GM12865 (cell line): Measurements from ENCODE around the gene DPYSL5.

Experiments
- DNase-seq: peaks from one replicate; pipeline ENCODE4 v3.0.0; 2010; ENCODE audit warnings: low read depth
- H3K4me3 ChIP-seq: 2 replicates; pipeline ENCODE4 v1.5.1; 2011; ENCODE audit warnings: mild to moderate bottlenecking, low read depth, low read length, control low read depth
- CTCF ChIP-seq: IDR thresholded peaks from 2 replicates; pipeline ENCODE4 v1.5.1; 2011; ENCODE audit warnings: low read length, control low read depth, low read depth, inconsistent platforms; ENCODE audit not compliant: insufficient read depth; ENCODE audit errors: missing control alignments

DPYSL5 gene

GRCh38 chr2:26850505-26850904 is 2.6 kb downstream of the DPYSL5 start:
- TF ChIP-seq CTCF: no peak
- no peak for DNase-seq

GRCh38 chr2:26852405-26853306 is 4.7 kb downstream of the DPYSL5 start:
- no peak for TF ChIP-seq CTCF
- no peak overlapping the region for H3K4me3 ChIP-seq
- DNase-seq: no peak

More at GRCh38 chr2:26850505-26850904, 2.6 kb downstream of the DPYSL5 start:
- H3K4me3 ChIP-seq: no peak overlapping the region

GRCh38 chr2:26853751-26854150 is 5.8 kb downstream of the DPYSL5 start:
- no peak for DNase-seq
- H3K4me3 ChIP-seq: no peak overlapping the region

GRCh38 chr2:26854283-26854827 is 6.4 kb downstream of the DPYSL5 start:
- H3K4me3 ChIP-seq: no peak overlapping the region
- no peak for TF ChIP-seq CTCF
- DNase-seq: no peak

More at GRCh38 chr2:26853751-26854150, 5.8 kb downstream of the DPYSL5 start:
- no peak for TF ChIP-seq CTCF

- TF ChIP-seq CTCF: no peak
- no peak overlapping the region for H3K4me3 ChIP-seq
- DNase-seq: no peak
Measured at GRCh38 chr2:26855466-26855865, 7.5 kb downstream of the DPYSL5 start.

GRCh38 chr2:26859622-26860021 is 11.7 kb downstream of the DPYSL5 start:
- DNase-seq: no peak
- no peak overlapping the region for H3K4me3 ChIP-seq
- no peak for TF ChIP-seq CTCF
